Measurements from ENCODE around the gene ALPI. TPM values are rescaled to one million over a fixed set of nuclear protein-coding genes. Genes with fewer than 3 reads are reported as not detected.

Gene ALPI
- total RNA-seq, 1 experiment from 2014 or later, result not detected

DNA sequence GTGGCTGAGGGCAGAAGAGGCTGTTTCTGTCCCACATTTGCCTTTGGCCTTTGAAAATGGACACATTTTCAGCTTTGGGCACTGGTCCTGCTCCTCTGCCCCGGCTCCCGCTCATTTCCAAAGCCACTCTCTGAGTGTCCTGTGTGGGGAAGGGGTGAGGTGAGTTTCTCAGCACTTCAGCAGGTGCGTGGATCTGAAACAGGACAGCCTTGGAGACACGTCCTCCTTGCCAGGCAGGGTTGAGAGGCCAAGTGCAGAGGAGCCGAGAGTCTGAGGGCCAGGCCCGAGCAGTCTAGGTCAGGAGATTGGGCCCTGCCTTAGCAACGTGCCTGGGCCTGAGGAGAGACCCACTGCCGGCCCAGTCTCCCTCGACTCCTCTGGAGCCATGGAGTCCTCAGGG lies 21.9 kb upstream of the ALPI start:
- no peak overlapping the region for H3K4me3 ChIP-seq (replicated peaks in 1 of 2; ENCODE audit: low read depth in 1 of 2, low read length in 2 of 2)
- no peaks in the 10 kb centered on the region for H3K9me3 ChIP-seq (ENCODE audit: control insufficient read depth in 1 of 2, insufficient read depth in 1 of 2, low read depth in 1 of 2, low read length in 2 of 2)
- CTCF ChIA-PET, result no interaction called here
- no peaks in the 10 kb centered on the region for H3K9me2 ChIP-seq (ENCODE audit: insufficient read depth)
- H3K4me1 ChIP-seq (ENCODE audit: control insufficient read depth in 1 of 2, insufficient read depth in 2 of 2, low read length in 2 of 2), result no peaks in the 10 kb centered on the region
- no peak overlapping the region for H2AFZ ChIP-seq (ENCODE audit: low read depth, low read length, poor library complexity, severe bottlenecking)
- no peak for TF ChIP-seq JUND (IDR thresholded peaks at IDR 0.05)
- TF ChIP-seq ZFX (IDR thresholded peaks at IDR 0.05), result no peak
- TF ChIP-seq YY1 (IDR thresholded peaks at IDR 0.05; ENCODE audit: extremely low read depth, insufficient replicate concordance, low read depth, low read length), result no peak
- TF ChIP-seq POLR2AphosphoS5 (IDR thresholded peaks at IDR 0.05; ENCODE audit: low read depth, low read length), result no peak
- no peak for TF ChIP-seq EGR1 (IDR thresholded peaks at IDR 0.05; ENCODE audit: low read depth)
- TF ChIP-seq ZNF274 (IDR thresholded peaks at IDR 0.05; ENCODE audit: low read depth, low read length), result no peak
- TF ChIP-seq, protein P1, sequence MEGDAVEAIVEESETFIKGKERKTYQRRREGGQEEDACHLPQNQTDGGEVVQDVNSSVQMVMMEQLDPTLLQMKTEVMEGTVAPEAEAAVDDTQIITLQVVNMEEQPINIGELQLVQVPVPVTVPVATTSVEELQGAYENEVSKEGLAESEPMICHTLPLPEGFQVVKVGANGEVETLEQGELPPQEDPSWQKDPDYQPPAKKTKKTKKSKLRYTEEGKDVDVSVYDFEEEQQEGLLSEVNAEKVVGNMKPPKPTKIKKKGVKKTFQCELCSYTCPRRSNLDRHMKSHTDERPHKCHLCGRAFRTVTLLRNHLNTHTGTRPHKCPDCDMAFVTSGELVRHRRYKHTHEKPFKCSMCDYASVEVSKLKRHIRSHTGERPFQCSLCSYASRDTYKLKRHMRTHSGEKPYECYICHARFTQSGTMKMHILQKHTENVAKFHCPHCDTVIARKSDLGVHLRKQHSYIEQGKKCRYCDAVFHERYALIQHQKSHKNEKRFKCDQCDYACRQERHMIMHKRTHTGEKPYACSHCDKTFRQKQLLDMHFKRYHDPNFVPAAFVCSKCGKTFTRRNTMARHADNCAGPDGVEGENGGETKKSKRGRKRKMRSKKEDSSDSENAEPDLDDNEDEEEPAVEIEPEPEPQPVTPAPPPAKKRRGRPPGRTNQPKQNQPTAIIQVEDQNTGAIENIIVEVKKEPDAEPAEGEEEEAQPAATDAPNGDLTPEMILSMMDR (IDR thresholded peaks at IDR 0.05 in 2 of 3, conservative IDR thresholded peaks at IDR 0.05 in 1 of 3; ENCODE audit: borderline replicate concordance in 1 of 3, insufficient read depth in 1 of 3, low read depth in 2 of 3, low read length in 2 of 3), result no peak
- TF ChIP-seq SRF (IDR thresholded peaks at IDR 0.05; ENCODE audit: low read depth), result no peak
- TF ChIP-seq, protein P2, sequence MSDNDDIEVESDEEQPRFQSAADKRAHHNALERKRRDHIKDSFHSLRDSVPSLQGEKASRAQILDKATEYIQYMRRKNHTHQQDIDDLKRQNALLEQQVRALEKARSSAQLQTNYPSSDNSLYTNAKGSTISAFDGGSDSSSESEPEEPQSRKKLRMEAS (IDR thresholded peaks at IDR 0.05), result no peak
- TF ChIP-seq CEBPB (IDR thresholded peaks at IDR 0.05; ENCODE audit: low read depth), result no peak
- TF ChIP-seq, protein P3, sequence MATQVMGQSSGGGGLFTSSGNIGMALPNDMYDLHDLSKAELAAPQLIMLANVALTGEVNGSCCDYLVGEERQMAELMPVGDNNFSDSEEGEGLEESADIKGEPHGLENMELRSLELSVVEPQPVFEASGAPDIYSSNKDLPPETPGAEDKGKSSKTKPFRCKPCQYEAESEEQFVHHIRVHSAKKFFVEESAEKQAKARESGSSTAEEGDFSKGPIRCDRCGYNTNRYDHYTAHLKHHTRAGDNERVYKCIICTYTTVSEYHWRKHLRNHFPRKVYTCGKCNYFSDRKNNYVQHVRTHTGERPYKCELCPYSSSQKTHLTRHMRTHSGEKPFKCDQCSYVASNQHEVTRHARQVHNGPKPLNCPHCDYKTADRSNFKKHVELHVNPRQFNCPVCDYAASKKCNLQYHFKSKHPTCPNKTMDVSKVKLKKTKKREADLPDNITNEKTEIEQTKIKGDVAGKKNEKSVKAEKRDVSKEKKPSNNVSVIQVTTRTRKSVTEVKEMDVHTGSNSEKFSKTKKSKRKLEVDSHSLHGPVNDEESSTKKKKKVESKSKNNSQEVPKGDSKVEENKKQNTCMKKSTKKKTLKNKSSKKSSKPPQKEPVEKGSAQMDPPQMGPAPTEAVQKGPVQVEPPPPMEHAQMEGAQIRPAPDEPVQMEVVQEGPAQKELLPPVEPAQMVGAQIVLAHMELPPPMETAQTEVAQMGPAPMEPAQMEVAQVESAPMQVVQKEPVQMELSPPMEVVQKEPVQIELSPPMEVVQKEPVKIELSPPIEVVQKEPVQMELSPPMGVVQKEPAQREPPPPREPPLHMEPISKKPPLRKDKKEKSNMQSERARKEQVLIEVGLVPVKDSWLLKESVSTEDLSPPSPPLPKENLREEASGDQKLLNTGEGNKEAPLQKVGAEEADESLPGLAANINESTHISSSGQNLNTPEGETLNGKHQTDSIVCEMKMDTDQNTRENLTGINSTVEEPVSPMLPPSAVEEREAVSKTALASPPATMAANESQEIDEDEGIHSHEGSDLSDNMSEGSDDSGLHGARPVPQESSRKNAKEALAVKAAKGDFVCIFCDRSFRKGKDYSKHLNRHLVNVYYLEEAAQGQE (IDR thresholded peaks at IDR 0.05; ENCODE audit: low read depth), result no peak
- no peak for TF ChIP-seq POLR2A (IDR thresholded peaks at IDR 0.05; ENCODE audit: borderline replicate concordance, extremely low read depth, insufficient read depth, insufficient read length)
- no peak overlapping the region for H3K27ac ChIP-seq (ENCODE audit: low read depth, low read length)
- H3K4me2 ChIP-seq (ENCODE audit: low read length), result no peak overlapping the region
- DNase-seq (ENCODE audit: low read depth, low spot score), result no peak
- no peaks in the 10 kb centered on the region for H3K79me2 ChIP-seq (ENCODE audit: insufficient read depth, low read length)
- no peaks in the 10 kb centered on the region for H3K36me3 ChIP-seq (ENCODE audit: control insufficient read depth in 1 of 2, insufficient read depth in 2 of 2, low read length in 2 of 2)
- RAD21 ChIA-PET (ENCODE audit: low non-redundant PET in 1 of 2, low total read pairs in 2 of 2, uncharacterized antibody in 2 of 2, unreplicated experiment in 2 of 2), result no interaction called here
- H3K9ac ChIP-seq (ENCODE audit: low read length), result no peak overlapping the region
- H3K27me3 ChIP-seq (ENCODE audit: insufficient read depth, low read length), result no peaks in the 10 kb centered on the region
- intact Hi-C loops (cut with micrococcal nuclease), result no loop called here
- BruUV-seq (replicated peaks), result no TSS peak
- POLR2A ChIA-PET, result no interaction called here
- no peak for ATAC-seq
- no peaks in the 10 kb centered on the region for H4K20me1 ChIP-seq (ENCODE audit: insufficient read depth)

Data from HCT116 (cell line).